ENCODE data around the gene ADAMTS17. TPM values are rescaled to one million over a fixed set of nuclear protein-coding genes. Genes with fewer than 3 reads are reported as not detected.
"Not testable (repeated sequence)": the region's sequence is repeated elsewhere in the genome, so short reads cannot be mapped to it uniquely, and the experiment has no call there.

Gene ADAMTS17
- total and polyA plus RNA-seq, 4 donors, result 10.5 to 20.6 (median 17.9) TPM

GRCh38 chr15:99979886-99980285, 361.9 kb downstream of the ADAMTS17 start:
- not testable (repeated sequence) for DNase-seq (ENCODE audit: low read depth in 4 of 6, low spot score in 6 of 6); H3K27me3 ChIP-seq (ENCODE audit: control insufficient read depth, insufficient read depth, low read length); H3K9me3 ChIP-seq (ENCODE audit: control insufficient read depth, insufficient read depth, low read length); H3K4me3 ChIP-seq (ENCODE audit: low read depth, low read length); H3K27ac ChIP-seq (ENCODE audit: low read depth, low read length); H3K36me3 ChIP-seq (ENCODE audit: control insufficient read depth, insufficient read depth, low read length)
- peaks cover 52% of the 10 kb centered on the region for H3K4me1 ChIP-seq (ENCODE audit: control insufficient read depth, insufficient read depth, low read length)
- 87% methylated on average over 3 of the region's 5 CpGs for WGBS (ENCODE audit: insufficient coverage)

GRCh38 chr15:99979371-99979770, 362.4 kb downstream of the ADAMTS17 start:
- 95% methylated on average over 15 of the region's 15 CpGs for WGBS (ENCODE audit: insufficient coverage)
- H3K27ac ChIP-seq (ENCODE audit: low read depth, low read length), result no peak overlapping the region
- H3K36me3 ChIP-seq (ENCODE audit: control insufficient read depth, insufficient read depth, low read length), result peaks cover 2% of the 10 kb centered on the region
- H3K27me3 ChIP-seq (ENCODE audit: control insufficient read depth, insufficient read depth, low read length), result no peaks in the 10 kb centered on the region
- no peak overlapping the region for H3K4me3 ChIP-seq (ENCODE audit: low read depth, low read length)
- no peak for DNase-seq (ENCODE audit: low read depth in 4 of 6, low spot score in 6 of 6)
- peaks cover 47% of the 10 kb centered on the region for H3K4me1 ChIP-seq (ENCODE audit: control insufficient read depth, insufficient read depth, low read length)
- no peaks in the 10 kb centered on the region for H3K9me3 ChIP-seq (ENCODE audit: control insufficient read depth, insufficient read depth, low read length)

- Histone ChIP-seq H3K4me1 (ENCODE audit: control insufficient read depth, insufficient read depth, low read length) (peaks cover 38% of the 10 kb centered on the region), H3K27ac (ENCODE audit: low read depth, low read length) (no peak overlapping the region), H3K9me3 (ENCODE audit: control insufficient read depth, insufficient read depth, low read length) (no peaks in the 10 kb centered on the region), H3K36me3 (ENCODE audit: control insufficient read depth, insufficient read depth, low read length) (peaks cover 2% of the 10 kb centered on the region), H3K27me3 (ENCODE audit: control insufficient read depth, insufficient read depth, low read length) (no peaks in the 10 kb centered on the region), H3K4me3 (ENCODE audit: low read depth, low read length) (no peak overlapping the region)
- DNase-seq (ENCODE audit: low read depth in 4 of 6, low spot score in 6 of 6), result no peak
- 76% methylated on average over 8 of the region's 10 CpGs for WGBS (ENCODE audit: insufficient coverage)
These were observed 363.3 kb downstream of the ADAMTS17 start for GRCh38 chr15:99978426-99978825.

- H3K4me3 ChIP-seq (ENCODE audit: low read depth, low read length), result no peak overlapping the region
- no peak overlapping the region for H3K27ac ChIP-seq (ENCODE audit: low read depth, low read length)
- H3K9me3 ChIP-seq (ENCODE audit: control insufficient read depth, insufficient read depth, low read length), result no peaks in the 10 kb centered on the region
- WGBS (ENCODE audit: insufficient coverage), result 86% methylated on average over 10 of the region's 10 CpGs
- DNase-seq (ENCODE audit: low read depth in 4 of 6, low spot score in 6 of 6), result no peak
- no peaks in the 10 kb centered on the region for H3K27me3 ChIP-seq (ENCODE audit: control insufficient read depth, insufficient read depth, low read length)
- H3K4me1 ChIP-seq (ENCODE audit: control insufficient read depth, insufficient read depth, low read length), result peaks cover 33% of the 10 kb centered on the region
- peaks cover 7% of the 10 kb centered on the region for H3K36me3 ChIP-seq (ENCODE audit: control insufficient read depth, insufficient read depth, low read length)
These were observed 363.8 kb downstream of the ADAMTS17 start for GRCh38 chr15:99977929-99978328.

- H3K36me3 ChIP-seq (ENCODE audit: control insufficient read depth, insufficient read depth, low read length), result peaks cover 5% of the 10 kb centered on the region
- H3K4me3 ChIP-seq (ENCODE audit: low read depth, low read length), result no peak overlapping the region
- no peaks in the 10 kb centered on the region for H3K9me3 ChIP-seq (ENCODE audit: control insufficient read depth, insufficient read depth, low read length)
- H3K27ac ChIP-seq (ENCODE audit: low read depth, low read length), result no peak overlapping the region
- 88% methylated on average over 6 of the region's 9 CpGs for WGBS (ENCODE audit: insufficient coverage)
- peaks cover 22% of the 10 kb centered on the region for H3K4me1 ChIP-seq (ENCODE audit: control insufficient read depth, insufficient read depth, low read length)
- no peak for DNase-seq (ENCODE audit: low read depth in 4 of 6, low spot score in 6 of 6)
- no peaks in the 10 kb centered on the region for H3K27me3 ChIP-seq (ENCODE audit: control insufficient read depth, insufficient read depth, low read length)
These were observed 364.9 kb downstream of the ADAMTS17 start for GRCh38 chr15:99976811-99977271.

GRCh38 chr15:99976000-99976399, 365.8 kb downstream of the ADAMTS17 start:
- WGBS (ENCODE audit: insufficient coverage), result 83% methylated on average over 16 of the region's 16 CpGs
- Histone ChIP-seq H3K36me3 (ENCODE audit: control insufficient read depth, insufficient read depth, low read length) (peaks cover 5% of the 10 kb centered on the region), H3K9me3 (ENCODE audit: control insufficient read depth, insufficient read depth, low read length) (no peaks in the 10 kb centered on the region), H3K27me3 (ENCODE audit: control insufficient read depth, insufficient read depth, low read length) (no peaks in the 10 kb centered on the region), H3K27ac (ENCODE audit: low read depth, low read length) (no peak overlapping the region), H3K4me3 (ENCODE audit: low read depth, low read length) (no peak overlapping the region), H3K4me1 (ENCODE audit: control insufficient read depth, insufficient read depth, low read length) (peaks cover 18% of the 10 kb centered on the region)
- no peak for DNase-seq (ENCODE audit: low read depth in 4 of 6, low spot score in 6 of 6)

GRCh38 chr15:99974246-99974645, 367.5 kb downstream of the ADAMTS17 start:
- WGBS (ENCODE audit: insufficient coverage), result 90% methylated on average over 16 of the region's 17 CpGs
- no peak for DNase-seq (ENCODE audit: low read depth in 4 of 6, low spot score in 6 of 6)
- H3K27me3 ChIP-seq (ENCODE audit: control insufficient read depth, insufficient read depth, low read length), result no peaks in the 10 kb centered on the region
- H3K36me3 ChIP-seq (ENCODE audit: control insufficient read depth, insufficient read depth, low read length), result peaks cover 5% of the 10 kb centered on the region
- H3K4me3 ChIP-seq (ENCODE audit: low read depth, low read length), result no peak overlapping the region
- H3K9me3 ChIP-seq (ENCODE audit: control insufficient read depth, insufficient read depth, low read length), result no peaks in the 10 kb centered on the region
- no peak overlapping the region for H3K27ac ChIP-seq (ENCODE audit: low read depth, low read length)
- peaks cover 14% of the 10 kb centered on the region for H3K4me1 ChIP-seq (ENCODE audit: control insufficient read depth, insufficient read depth, low read length)

- peaks cover 5% of the 10 kb centered on the region for H3K36me3 ChIP-seq (ENCODE audit: control insufficient read depth, insufficient read depth, low read length)
- H3K27me3 ChIP-seq (ENCODE audit: control insufficient read depth, insufficient read depth, low read length), result no peaks in the 10 kb centered on the region
- 98% methylated on average over 11 of the region's 11 CpGs for WGBS (ENCODE audit: insufficient coverage)
- DNase-seq (ENCODE audit: low read depth in 4 of 6, low spot score in 6 of 6), result no peak
- no peaks in the 10 kb centered on the region for H3K9me3 ChIP-seq (ENCODE audit: control insufficient read depth, insufficient read depth, low read length)
- H3K4me3 ChIP-seq (ENCODE audit: low read depth, low read length), result no peak overlapping the region
- H3K27ac ChIP-seq (ENCODE audit: low read depth, low read length), result no peak overlapping the region
- H3K4me1 ChIP-seq (ENCODE audit: control insufficient read depth, insufficient read depth, low read length), result peaks cover 14% of the 10 kb centered on the region
These were observed 368.4 kb downstream of the ADAMTS17 start for GRCh38 chr15:99973351-99973750.

- H3K36me3 ChIP-seq (ENCODE audit: control insufficient read depth, insufficient read depth, low read length), result peaks cover 5% of the 10 kb centered on the region
- H3K27me3 ChIP-seq (ENCODE audit: control insufficient read depth, insufficient read depth, low read length), result no peaks in the 10 kb centered on the region
- H3K9me3 ChIP-seq (ENCODE audit: control insufficient read depth, insufficient read depth, low read length), result no peaks in the 10 kb centered on the region
- DNase-seq (ENCODE audit: low read depth in 4 of 6, low spot score in 6 of 6), result no peak
- H3K27ac ChIP-seq (ENCODE audit: low read depth, low read length), result no peak overlapping the region
- H3K4me1 ChIP-seq (ENCODE audit: control insufficient read depth, insufficient read depth, low read length), result peaks cover 6% of the 10 kb centered on the region
- H3K4me3 ChIP-seq (ENCODE audit: low read depth, low read length), result no peak overlapping the region
- WGBS (ENCODE audit: insufficient coverage), result 55% methylated on average over 7 of the region's 9 CpGs
These were observed 370.8 kb downstream of the ADAMTS17 start for GRCh38 chr15:99970891-99971430.

- Histone ChIP-seq H3K27me3 (ENCODE audit: control insufficient read depth, insufficient read depth, low read length) (no peaks in the 10 kb centered on the region), H3K4me3 (ENCODE audit: low read depth, low read length) (no peak overlapping the region), H3K36me3 (ENCODE audit: control insufficient read depth, insufficient read depth, low read length) (peaks cover 5% of the 10 kb centered on the region), H3K9me3 (ENCODE audit: control insufficient read depth, insufficient read depth, low read length) (no peaks in the 10 kb centered on the region), H3K4me1 (ENCODE audit: control insufficient read depth, insufficient read depth, low read length) (peaks cover 6% of the 10 kb centered on the region), H3K27ac (ENCODE audit: low read depth, low read length) (no peak overlapping the region)
- DNase-seq (ENCODE audit: low read depth in 4 of 6, low spot score in 6 of 6), result no peak
- WGBS (ENCODE audit: insufficient coverage), result 96% methylated on average over 8 of the region's 8 CpGs
These were observed 372.4 kb downstream of the ADAMTS17 start for GRCh38 chr15:99969261-99969920.

Measured in spinal cord (tissue), 10 donors.